Measurements from ENCODE around the gene SYVN1.

SYVN1 gene

DNA sequence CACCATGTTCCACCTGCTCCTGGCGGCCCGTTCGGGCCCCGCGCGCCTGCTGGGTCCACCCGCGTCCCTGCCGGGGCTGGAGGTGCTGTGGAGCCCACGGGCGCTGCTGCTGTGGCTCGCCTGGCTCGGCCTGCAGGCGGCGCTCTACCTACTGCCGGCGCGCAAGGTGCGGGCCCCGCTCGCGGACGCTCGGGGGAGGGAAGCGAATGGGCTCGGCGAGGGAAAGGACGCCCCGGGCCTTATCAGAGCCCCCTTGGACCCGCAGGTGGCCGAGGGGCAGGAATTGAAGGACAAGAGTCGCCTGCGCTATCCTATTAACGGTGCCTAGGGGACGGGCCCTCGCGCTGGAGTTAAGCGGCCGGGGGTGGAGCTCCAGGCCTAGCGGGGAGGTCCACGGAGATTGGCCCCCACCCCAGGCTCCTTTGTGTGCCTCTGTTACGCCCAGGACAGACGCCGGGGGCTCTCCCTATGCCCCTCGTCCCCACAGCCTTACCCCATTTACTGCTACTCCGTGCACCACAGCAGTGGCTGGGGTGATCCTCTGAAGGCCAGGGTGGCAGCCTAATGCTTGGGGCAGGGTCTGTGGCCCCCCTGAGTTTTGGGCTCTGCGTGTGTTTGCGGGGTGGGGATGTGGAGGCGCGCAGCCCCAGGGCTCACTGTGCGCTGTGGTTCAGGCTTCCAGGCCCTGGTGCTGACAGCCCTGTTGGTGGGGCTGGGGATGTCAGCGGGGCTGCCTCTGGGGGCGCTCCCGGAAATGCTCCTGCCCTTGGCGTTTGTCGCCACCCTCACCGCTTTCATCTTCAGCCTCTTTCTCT lies 21.6 kb downstream of the SYVN1 start:
- DNase-seq (ENCODE audit: low spot score): peak; percentile 62

DNA sequence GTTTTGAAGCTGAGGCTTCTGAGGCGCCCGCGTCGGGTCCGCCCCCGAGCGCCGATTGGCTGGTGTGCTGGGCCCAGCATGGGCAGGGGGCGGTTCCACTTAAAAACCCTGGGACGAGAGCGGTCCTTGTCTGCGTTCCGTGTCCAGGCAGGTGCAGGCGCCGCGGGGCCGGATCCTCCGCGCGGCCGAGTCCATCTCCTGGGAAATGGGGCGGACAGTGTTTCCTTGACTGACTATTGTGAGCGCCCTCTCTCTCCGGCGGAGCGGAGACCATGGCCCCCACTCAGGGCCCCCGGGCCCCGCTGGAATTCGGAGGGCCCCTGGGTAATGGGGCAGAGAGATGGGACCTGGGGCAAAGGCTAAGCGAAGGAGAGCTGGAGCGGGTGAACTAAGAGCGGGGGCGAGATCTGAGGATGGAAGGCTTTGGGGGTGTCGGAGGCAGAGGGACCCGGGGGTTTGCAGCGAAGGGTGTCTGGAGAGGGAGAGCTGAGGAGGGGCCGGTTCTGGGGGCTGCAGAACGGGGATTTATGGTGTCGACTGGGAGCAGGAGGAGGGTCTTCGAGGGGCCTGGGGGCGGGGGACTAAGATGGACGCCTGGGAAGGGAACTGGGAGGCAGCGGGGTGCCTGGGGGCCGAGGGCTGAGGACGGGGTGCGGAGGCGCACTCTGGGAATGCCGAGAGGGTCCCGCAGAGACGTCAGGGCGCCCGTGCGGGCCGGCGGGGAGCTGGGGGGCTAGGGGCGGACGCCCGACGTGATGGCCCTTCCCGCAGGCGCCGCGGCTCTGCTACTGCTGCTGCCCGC lies 22.4 kb downstream of the SYVN1 start, which contains the start of gene TM7SF2:
Gene TM7SF2 (plus strand): TSS at position 129 of the 802 bp plus-strand sequence. CDS start 144 bp downstream, at position 273.
- DNase-seq (ENCODE audit: low spot score): peak; percentile 96

DNA sequence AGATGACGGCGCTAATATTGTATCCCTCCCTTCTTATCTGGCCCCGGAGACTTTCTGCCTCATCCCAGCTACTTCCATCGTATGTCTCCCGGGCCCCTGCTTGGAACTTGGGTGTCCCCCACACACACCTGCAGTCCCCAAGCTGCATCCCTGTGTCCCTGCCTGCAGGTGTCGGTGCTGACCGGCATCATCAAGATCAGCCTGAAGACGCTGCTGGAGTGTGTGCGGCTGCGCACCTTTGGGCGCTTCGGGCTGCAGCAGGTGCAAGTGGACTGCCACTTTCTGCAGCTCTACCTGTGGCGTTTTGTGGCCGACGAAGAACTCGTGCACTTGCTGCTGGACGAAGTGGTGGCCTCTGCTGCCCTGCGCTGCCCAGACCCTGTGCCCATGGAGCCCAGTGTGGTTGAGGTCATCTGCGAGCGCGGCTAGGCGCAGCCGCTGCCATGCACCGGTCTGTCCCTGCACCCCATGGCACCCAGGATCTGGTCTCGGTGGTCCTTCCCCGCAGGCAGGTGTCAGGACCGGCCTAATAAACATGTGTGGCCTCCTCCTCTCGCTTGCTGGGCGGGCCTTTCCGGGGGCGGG lies 23.1 kb downstream of the SYVN1 start:
- DNase-seq (ENCODE audit: low spot score): no peak

DNA sequence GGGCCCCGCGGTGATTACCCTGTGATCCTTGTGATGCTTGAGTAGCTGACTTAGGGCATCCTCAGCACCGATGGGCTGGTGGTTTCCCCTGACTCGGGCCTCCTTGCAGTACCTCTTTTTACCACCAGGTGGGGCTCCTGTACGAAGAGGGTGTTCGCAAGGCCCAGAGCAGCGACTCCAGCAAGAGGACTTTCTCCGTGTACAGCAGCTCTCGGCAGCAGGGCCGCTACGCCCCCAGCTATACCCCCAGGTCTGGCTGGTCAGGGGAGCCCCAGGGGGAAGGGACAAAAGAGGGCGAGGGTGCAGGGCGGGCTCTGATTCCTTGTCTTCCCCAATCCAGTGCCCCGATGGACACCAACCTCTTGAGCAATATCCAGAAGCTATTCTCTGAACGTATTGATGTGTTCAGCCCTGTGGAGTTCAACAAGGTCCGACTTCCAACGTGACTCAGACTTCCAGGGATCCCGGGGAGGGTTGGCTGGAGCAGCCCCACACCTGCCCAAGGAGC lies 23.9 kb downstream of the SYVN1 start:
- DNase-seq (ENCODE audit: low spot score): peak; percentile 85

DNA sequence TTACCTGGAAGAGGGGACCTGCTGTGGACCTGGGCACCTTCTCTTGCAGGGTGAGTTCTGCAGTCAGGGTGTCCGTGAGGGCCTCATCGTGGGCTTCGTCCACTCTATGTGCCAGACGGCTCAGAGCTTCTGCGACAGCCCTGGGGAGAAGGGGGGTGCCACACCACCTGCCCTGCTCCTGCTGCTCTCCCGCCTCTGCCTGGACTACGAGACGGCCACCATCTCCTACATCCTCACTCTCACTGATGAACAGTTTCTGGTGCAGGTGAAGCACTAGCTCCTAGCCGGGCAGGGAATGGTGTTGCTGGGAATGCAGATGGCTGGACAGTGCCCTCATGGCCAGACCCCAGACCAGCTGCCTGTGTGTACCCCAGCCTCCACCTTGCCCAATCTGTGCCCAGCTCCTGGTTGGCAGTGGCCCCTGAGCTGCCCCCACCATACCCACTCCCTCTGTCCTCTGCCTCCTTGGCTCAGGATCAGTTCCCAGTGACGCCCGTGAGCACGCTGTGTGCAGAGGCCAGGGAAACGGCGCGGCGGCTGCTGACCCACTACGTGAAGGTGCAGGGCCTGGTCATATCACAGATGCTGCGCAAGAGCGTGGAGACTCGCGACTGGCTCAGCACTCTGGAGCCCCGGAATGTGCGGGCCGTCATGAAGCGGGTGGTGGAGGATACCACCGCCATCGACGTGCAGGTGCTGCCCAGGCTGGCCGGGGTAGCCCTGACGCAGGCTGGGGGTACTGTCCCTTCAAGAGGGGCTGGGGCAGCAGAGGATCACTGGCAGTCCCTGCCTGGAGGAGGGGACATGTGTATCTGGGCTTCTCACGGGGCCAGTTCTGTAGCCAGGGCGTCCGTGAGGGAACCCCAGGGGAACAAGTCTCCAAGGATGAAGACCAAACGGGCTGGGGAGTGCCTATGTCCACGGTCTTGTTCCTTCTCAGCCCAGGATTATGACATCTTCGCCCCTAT lies 24.8 kb downstream of the SYVN1 start:
- no peak for DNase-seq (ENCODE audit: low spot score)

DNA sequence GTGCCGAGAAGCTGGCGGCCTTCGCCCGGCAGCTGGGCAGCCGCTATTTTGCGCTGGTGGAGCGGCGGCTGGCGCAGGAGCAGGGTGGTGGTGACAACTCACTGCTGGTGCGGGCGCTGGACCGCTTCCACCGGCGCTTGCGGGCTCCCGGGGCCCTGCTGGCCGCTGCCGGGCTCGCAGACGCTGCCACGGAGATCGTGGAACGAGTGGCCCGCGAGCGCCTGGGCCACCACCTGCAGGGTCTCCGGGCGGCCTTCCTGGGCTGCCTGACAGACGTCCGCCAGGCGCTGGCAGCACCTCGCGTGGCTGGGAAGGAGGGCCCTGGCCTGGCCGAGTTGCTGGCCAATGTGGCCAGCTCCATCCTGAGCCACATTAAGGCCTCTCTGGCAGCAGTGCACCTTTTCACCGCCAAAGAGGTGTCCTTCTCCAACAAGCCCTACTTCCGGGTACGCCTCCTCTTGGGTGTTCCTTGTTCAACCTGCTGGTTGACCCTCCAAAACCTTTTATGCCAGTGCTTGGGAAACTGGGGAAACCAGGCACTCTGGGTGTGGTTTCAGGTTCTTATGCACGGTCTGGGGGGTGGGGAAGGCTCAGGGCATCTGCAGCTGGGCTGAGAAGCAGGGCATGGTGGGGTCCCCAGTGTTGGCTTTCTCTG lies 25.7 kb downstream of the SYVN1 start:
- DNase-seq (ENCODE audit: low spot score): no peak

DNA sequence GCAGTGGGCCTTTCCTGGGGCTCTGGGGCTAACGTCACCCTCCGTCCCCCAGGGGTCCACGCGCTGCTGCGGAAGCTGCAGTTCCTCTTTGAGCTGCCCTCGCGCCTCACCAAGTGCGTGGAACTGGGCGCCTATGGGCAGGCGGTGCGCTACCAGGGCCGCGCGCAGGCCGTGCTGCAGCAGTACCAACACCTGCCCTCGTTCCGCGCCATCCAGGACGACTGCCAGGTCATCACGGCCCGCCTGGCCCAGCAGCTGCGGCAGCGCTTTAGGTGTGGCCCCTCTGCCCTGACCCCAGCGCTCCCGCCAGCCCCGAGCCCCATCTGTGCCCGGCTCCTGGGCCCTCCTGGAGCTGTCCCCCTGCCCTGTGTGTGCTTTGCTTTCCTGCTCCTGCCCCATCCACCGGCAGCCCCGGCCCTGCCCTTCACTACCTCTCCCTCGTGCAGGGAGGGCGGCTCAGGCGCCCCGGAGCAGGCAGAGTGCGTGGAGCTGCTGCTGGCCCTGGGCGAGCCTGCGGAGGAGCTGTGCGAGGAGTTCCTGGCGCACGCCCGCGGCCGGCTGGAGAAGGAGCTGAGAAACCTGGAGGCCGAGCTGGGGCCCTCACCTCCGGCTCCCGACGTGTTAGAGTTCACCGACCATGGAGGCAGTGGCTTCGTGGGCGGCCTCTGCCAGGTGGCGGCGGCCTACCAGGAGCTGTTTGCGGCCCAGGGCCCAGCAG lies 26.4 kb downstream of the SYVN1 start:
- DNase-seq (ENCODE audit: low spot score): no peak

DNA sequence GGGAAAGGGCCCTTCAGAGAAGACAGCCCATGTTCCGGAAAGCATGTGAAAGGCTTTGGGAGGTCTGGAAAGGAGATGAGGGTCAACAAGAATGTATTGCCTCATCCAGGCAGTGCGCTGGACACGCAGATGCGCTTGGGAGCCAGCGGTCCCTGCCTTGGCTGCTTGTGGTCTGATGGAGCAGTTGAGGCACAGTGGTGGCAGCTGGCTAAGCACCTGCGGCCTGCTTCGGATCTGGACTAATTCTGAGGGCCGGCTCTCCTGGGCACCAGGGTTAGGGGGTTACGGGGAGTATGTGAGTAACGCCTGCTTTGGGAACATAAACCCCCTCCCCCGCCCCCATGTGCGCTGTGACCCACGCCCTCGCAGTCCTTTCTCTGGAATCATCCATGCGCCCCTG lies 27.2 kb downstream of the SYVN1 start:
- no peak for DNase-seq (ENCODE audit: low spot score)

DNA sequence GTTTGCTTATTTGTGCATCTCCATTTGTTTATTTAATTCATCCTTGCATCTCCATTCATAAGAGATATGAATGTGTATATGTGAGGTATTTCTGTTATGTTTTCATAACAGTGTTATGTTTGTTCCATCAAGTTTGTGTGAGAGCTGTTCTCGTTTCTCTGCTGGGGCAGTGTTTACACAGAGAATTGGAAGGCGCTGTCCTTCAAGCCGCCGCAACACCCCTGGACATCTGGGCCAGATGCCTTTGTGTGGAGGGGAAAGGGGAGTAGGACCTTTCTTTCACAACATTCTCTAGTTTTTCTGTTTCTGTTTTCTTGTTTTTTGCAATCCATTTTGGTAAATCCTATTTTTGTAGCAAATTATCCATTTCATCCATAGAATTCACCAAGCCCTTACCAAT lies 29.7 kb downstream of the SYVN1 start:
- no peak for DNase-seq (ENCODE audit: low spot score)

DNA sequence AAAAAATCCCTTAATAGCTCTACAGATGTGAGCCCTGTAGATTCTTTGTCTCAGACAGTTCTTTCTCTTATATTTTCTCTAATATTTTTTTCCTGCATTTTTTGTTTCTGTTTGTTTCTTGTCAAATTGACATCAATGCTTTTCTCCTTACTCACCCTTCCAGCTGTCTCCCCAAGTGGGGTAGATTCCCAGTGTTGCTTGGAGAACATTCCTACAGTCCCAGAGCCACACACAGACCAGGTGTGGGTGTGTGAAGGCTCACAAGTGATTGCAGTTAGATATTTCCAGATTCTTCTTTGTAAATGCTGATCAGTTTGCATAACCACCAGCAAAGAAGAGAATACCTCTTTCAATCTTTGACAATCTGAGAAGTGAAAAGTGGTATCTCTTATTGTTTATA lies 30.8 kb downstream of the SYVN1 start:
- no peak for DNase-seq (ENCODE audit: low spot score)

DNA sequence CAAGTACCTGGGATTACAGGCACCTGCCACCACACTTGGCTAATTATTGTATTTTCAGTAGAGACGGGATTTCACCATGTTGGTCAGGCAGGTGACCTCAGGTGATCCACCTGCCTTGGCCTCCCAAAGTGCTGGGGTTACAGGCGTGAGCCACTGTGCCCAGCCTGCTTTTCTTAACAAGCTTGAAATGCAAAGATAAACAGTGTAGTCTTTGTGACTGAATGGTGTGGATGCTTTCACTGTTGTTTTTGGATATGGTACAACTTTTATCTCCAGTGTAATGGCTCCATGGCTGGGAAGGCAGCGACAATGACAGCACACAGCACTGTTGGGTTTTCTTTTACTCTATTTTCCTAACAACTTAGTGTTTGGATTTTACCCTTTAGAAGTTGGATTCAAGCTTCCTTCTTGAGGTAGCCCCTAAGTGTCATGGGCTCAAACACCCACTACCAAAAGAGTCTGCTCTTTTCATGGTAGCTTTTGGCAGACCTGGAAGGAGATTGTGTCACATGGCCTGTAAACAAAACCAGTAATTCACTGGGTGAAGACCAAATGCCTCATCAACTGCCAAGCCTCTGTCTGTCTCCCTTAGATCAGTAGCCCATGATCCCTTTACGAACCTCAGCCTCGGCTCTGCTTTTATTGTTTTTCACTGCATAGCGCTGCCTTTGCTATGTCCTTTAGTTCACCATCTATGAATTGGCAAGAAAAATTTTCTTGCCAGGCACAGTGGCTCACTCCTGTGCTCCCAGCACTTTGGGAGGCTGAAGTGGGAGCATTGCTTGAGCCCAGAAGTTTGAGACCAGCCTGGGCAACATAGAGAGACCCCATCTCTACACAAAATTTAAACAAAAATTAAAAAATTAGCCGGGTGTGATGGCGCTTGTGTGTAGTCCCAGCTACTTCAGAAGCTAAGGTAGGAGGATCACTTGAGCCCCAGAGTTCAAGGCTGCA lies 31.9 kb downstream of the SYVN1 start:
- DNase-seq (ENCODE audit: low spot score): no peak

DNA sequence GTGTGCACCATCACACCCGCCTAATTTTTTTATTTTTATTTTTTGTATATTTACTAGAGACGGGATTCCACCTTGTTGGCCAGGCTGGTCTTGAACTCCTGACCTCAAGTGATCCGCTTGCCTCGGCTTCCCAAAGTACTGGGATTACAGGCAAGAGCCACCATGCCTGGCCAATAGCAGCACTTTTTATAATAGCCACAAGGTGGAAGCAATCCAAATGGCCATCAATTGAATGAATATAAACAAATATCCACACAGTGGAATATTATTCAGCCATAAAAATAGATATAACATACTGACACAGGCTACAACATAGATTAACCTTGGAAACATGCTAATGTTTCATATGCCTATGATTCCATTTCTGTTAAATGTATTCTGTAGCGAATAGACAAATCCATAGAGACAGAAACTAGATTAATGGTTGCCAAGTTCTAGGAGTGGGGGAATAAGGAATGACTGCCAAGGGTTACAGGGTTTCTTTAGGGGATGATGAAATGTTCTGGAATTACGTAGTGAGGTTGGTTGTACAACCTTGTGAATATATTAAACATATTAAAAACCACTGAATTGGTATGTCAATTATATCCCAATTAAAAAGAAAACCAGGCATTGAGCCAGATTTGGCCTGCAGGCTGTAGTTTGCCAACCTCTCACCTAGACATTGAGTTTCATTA lies 33.5 kb downstream of the SYVN1 start:
- DNase-seq (ENCODE audit: low spot score): no peak

DNA sequence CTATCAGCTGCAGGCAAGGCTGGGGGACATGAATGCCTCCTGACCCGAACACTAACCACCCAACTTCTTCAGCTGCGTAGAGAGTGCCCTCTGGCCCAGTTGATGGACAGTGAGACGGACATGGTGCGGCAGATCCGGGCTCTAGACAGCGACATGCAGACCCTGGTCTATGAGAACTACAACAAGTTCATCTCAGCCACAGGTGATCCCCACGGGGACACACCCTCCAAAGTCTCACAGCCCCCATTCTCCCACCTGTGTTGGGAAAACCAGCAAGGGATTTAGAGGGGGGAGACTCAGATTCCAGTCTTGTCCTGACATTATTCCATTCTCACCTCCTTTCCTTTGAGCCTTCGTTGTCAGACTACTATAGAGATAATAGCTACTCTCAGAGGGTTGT lies 37.4 kb downstream of the SYVN1 start:
- no peak for DNase-seq (ENCODE audit: low spot score)

DNA sequence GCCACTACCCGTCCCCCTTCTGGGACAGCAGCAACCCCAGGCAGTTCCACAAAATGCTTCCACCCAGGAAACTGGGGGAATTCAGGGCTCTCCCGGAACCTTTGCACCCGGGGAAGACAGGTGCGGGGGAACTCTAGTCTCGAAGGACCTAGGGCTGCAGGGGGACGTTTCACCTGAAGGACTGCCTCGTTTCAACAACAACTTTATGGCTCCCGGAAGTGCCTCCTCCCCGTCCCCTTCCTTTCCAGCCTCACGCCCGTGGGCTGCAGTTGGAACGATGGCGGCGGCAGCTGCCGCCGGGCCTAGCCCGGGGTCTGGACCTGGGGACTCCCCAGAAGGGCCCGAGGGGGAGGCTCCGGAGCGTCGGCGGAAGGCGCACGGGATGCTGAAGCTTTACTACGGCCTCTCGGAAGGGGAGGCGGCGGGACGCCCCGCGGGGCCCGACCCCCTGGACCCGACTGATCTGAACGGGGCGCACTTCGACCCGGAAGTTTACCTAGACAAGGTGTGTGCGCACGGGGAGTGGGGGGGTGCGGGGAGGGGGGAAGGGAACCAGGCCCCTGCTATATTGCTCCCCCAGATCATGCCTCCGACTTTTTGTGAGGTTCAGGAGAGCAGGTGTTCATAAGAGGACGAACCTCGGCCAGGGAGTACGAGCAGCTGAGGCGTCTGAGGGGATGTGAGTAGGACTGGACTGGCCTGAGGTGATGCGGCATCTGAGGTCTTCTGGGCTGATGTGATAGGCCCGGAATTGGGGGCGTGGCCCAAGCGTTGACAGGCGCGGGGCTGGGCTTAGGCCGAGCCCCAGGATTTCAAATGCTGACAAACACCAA lies 38.1 kb downstream of the SYVN1 start, which contains the start of gene VPS51:
Gene VPS51 (plus strand): TSS at position 241 of the 833 bp plus-strand sequence. CDS start 37 bp downstream, at position 278.
- peak; percentile 89 for DNase-seq (ENCODE audit: low spot score)

DNA sequence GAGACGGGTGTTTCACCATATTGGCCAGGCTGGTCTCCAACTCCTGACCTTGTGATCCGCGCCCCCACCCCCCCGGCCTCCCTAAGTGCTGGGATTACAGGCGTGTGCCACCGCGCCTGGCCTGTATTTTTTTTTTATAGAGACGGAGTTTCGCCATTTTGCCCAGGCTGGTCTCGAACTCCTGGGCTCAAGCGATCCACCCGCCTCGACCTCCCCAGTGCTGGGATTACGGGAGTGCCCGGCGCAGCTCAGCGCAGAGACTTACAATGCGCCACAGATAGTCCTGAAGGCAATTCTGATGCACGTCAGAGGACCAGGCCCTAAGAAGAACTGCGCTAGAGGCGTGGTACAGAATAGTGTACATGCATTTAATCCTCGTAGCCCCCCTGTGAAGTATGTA lies 38.9 kb downstream of the SYVN1 start:
- DNase-seq (ENCODE audit: low spot score): no peak

DNA sequence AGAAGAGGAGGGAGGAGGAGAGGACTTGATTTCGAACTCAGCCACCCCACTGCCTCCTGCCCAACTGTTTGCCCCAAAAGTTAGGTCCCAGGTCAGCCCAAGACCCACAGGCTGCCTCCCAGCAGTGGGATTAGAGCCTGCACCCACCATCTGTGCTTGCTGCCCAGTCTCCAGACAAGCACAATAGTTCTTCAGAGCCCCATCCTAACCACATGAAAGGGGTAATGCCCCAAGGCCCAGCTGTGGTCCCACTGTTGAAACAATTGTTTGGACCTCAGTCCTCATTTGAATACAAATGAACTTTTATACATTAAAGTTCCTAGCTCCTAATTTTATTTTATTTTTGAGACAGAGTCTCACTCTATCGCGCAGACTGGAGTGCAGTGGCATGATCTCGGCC lies 43.7 kb downstream of the SYVN1 start:
- no peak for DNase-seq (ENCODE audit: low spot score)

DNA sequence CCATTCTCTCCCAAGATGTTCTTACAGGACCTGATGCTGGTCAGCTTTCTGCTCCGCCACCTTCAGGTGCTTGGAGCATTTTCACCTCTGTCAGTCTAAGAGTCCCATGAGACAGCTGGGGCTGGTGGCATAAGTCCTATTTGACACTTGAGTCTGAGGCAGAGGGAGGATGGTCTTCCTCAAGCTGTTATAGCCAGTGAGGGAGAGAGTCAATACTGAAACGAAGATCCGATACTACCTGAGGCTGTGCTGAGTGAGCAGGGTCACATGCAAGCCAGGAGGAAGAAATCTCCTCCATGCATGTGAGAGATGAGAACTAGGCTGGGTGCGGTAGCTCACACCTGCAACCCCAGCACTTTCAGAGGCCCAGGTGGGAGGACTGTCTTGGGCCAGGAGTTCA lies 44.7 kb downstream of the SYVN1 start:
- DNase-seq (ENCODE audit: low spot score): no peak

Data from kidney tubule cell (primary cell).